MM.1S (cell line): ENCODE measurements around the gene GSTT4.

Experiments
- EZH2 ChIP-seq: fragments of 300-600 bp; sonication (generic); optimal IDR thresholded peaks from 2 replicates; pipeline ENCODE3; 2017; ENCODE audit warnings: low read depth, mild to moderate bottlenecking, antibody characterized with exemption, low read length, mixed read lengths
- EZH2phosphoT487 ChIP-seq: fragments of 300-600 bp; sonication (generic); IDR thresholded peaks from 2 replicates; pipeline ENCODE4 v1.6.1; 2018; ENCODE audit warnings: antibody characterized with exemption, low read length
- TF ChIP-seq, protein P1 (sequence below): fragments of 300-600 bp; sonication (generic); IDR thresholded peaks from 2 replicates; pipeline ENCODE4 v1.5.1; 2016; ENCODE audit warnings: antibody characterized with exemption, low read length, mixed read lengths

GRCh38 chr22:24002851-24003250 lies 2.4 kb downstream of the GSTT4 start:
- TF ChIP-seq, protein P1, sequence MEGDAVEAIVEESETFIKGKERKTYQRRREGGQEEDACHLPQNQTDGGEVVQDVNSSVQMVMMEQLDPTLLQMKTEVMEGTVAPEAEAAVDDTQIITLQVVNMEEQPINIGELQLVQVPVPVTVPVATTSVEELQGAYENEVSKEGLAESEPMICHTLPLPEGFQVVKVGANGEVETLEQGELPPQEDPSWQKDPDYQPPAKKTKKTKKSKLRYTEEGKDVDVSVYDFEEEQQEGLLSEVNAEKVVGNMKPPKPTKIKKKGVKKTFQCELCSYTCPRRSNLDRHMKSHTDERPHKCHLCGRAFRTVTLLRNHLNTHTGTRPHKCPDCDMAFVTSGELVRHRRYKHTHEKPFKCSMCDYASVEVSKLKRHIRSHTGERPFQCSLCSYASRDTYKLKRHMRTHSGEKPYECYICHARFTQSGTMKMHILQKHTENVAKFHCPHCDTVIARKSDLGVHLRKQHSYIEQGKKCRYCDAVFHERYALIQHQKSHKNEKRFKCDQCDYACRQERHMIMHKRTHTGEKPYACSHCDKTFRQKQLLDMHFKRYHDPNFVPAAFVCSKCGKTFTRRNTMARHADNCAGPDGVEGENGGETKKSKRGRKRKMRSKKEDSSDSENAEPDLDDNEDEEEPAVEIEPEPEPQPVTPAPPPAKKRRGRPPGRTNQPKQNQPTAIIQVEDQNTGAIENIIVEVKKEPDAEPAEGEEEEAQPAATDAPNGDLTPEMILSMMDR: no peak
- TF ChIP-seq EZH2 (no peak), EZH2phosphoT487 (no peak)
